GM21737 (cell line): ENCODE measurements around the gene RGS13.
A peak's percentile ranks its signal among the peaks of the same experiment; 100 is the strongest.

Source experiments
- ATAC-seq: cut with Tn5 transposase; IDR thresholded peaks from one replicate; pipeline ENCODE4 v1.9.1; 2021; ENCODE audit warnings: mild to moderate bottlenecking, moderate library complexity; ENCODE audit not compliant: unreplicated experiment

Gene RGS13

DNA sequence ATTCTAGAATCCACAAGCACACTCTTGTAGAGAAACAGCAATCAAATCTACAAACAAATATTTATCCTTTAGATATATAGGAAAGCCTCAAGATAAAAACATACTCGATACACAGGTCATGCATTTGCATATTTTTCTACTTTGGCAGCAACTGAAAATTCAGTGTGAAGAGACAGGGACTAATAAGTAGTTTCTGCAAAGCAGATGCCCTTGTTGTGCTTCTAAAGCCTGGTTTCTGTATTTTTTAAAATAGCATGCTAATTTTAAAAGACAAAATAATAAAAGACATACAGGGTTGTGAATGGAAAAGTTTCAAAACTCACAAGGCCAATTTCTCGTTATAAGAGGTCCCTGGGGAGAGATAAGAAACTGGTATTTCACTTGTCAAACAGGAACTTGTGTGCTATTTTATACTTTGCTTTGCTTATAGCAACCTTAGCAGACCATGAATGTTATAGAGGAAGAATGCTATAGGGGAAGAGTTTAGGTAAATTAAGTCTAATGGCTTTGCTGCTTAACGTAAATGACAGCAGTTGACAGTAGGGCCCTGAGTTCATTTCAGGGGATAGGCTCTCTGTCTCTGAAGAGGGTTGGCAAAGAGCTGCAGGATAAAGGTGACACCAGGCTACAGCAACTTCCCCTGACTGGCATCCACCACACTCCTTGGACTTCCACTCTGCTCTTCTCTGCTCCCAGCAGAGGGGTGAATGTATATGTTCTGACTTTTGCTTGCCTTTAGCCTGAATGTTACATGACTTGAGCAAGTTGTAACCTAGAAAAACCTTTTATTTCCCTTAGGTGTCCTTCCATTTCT is 9.4 kb upstream of the RGS13 start:
- peak; percentile 94 for ATAC-seq

GRCh38 chr1:192627901-192628300 is 8.0 kb upstream of the RGS13 start:
- no peak for ATAC-seq

GRCh38 chr1:192628396-192629057 is 7.4 kb upstream of the RGS13 start:
- no peak for ATAC-seq

DNA sequence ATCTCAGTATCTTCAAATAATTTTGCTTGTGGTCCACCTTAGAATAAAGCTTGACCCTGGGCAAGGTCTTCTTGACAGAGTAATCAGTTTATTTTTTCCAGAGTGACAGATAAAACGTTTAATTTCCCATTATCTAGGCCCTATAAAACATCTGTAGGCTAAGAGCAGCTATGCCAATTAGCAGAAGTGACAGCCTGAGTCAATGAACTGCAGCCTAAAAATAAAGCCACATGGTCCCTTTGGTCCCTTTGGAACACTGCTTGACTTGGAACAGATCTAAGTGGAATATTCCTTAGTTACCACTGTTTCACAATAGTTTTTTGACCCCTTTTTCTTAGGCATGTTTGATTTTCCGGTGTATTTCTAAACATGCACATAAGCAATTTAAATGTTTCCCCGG is 6.3 kb upstream of the RGS13 start:
- no peak for ATAC-seq

GRCh38 chr1:192630521-192631287 is 5.2 kb upstream of the RGS13 start:
- ATAC-seq, result no peak

DNA sequence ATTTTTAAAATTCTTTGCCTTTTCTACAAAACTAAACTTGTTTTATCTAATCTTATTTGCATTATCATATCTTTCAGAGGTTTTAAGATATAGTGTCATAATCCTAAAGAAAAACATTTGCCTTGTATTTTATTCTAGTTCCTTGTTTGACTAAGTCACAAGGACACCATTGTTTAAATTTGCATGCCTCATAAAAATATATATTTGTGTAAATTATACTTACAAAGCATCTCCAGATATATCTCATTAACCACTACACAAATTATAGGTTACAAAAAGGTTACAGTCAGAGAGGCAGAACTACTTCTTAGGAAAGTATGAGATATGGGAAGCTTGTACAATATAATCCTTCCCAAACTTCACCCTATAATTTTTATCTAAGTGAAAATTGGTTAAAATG is 4.2 kb upstream of the RGS13 start:
- no peak for ATAC-seq

DNA sequence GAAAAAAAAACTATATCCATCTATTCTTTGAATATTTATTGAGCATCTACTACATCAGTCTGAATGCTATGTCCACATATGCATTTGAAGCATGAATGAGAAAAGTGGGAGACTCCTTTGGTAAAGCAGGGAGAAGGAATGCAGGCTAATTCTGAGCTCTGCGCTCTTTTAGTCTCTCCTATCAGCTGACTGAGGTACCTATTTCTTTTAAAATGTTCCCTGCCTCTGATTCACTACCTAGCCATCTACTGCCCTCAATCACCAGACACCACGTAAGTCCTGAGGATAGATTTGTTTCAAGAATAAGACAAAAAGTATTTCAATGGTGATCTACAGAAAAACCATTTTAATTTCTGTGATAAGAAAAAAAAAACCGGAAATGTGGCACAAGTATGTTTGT is 3.8 kb upstream of the RGS13 start:
- no peak for ATAC-seq

GRCh38 chr1:192632641-192633532 is 3.1 kb upstream of the RGS13 start:
- no peak for ATAC-seq

DNA sequence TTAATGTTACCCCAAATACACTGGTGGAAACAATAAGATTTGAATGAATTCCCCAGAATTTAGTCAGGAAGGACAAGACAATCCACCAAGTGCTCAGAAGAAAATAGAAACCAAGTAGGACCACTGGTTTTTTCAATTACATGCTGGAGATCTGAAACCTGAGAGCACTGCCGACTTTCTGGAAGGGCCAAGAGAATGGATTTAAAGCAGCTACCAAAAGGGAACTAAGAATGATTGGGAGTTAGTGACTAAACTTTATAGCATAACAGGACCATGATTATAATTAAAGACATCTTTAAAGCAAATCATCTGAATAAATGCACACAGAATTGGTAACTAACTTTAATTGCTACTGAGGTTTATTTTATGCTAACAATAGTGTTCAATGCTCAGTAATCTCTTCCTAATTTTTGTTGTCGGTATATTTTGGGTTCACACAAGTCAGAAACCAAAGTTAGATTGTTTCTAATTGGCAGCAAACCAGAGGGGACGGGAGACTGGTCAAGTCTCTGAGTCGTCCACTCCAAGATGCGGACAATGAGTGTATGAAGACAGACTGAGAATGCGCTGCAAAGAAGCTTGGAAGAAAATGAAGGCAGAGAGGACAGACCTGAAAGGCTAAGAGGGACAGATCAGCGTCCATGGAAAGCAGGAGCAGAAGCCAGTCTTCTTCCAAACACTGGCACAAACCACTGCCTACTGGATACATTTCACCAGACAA is 2.3 kb upstream of the RGS13 start:
- ATAC-seq, result no peak

DNA sequence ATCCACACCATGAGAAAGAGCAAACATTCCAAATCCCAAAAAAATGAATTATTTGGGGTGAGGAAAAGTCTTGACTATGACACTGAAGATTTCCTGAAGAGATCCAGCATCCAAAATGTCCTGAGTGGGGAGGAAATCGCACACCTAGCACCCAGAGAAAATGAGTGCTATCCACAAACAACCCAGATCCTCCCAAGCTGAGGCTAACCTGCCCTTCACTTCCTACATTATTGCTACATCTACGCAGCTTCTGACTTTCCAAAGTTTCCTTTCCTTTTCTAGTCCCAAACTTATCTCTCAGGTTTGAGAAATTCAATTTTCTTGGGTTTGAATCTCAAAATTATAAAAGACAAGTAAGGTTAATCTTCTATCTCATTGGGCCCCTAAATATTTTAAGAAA is 906 bp upstream of the RGS13 start:
- no peak for ATAC-seq

- ATAC-seq, result peak; percentile 69
Observed at GRCh38 chr1:192639607-192640368, 3.8 kb downstream of the RGS13 start.

DNA sequence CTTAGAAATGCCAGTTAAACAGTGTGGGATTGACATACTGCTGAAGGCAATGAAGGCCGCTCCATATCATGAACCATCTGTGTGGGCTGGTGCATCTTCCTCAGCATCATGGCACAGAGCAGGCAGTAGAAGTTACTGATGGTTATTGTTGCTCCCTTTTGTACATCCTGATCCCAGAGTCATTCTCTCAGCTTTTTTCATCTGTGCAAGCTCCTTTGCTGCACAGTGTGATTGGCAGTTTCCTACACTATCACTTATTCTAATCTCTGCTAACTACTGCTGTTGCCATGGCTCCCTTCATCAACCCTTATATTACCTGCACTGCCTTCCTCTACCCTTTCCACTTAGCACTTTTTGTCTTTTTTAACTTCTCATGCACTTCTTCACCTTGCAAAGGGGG is 16.2 kb downstream of the RGS13 start:
- ATAC-seq, result no peak

- no peak for ATAC-seq
Observed at GRCh38 chr1:192654120-192654519, 18.2 kb downstream of the RGS13 start.

- ATAC-seq, result no peak
Observed at GRCh38 chr1:192654591-192655251, 18.8 kb downstream of the RGS13 start.

DNA sequence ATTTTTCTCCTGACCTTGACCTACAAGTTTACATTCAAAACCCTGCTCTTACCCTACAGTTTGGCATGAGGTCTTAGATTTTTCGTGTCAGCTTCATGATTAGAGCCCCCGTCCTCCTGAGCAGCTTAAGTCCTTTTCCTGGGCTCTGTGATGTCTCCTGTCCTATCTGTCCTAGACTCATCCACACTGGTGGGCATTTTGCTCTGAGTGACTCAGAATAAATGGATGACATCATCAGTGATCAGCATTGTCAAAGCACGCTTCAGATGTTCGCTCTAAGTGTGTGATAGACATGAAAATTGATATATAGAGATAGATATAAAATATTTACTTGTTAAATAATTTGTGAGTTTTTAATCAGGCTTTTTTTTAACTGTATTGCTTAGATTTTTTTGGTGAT is 21.8 kb downstream of the RGS13 start:
- no peak for ATAC-seq

- ATAC-seq, result no peak
Observed at GRCh38 chr1:192658255-192658654, 22.3 kb downstream of the RGS13 start.

GRCh38 chr1:192660613-192661012 is 24.7 kb downstream of the RGS13 start:
- ATAC-seq, result no peak

GRCh38 chr1:192668409-192668983 is 32.5 kb downstream of the RGS13 start:
- no peak for ATAC-seq

DNA sequence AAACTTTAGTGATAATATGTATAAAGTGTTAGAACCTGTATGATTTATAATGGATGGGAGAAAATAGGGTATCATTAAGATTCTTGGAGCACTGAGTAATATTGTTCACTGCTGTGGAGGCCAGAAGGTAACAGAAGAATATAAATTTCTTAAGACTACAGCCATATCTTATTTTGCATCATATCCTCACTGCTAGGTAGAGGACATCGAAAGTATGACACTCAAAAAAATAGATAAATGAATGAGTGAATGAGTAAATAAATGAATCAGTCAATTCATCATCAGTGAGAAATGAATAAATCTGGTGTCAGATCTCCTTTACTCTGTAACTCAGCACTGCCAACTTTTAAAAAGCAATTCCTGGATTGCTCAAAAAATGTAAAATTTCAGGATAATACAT is 33.2 kb downstream of the RGS13 start:
- no peak for ATAC-seq
